ENCODE results near the gene FIGN.

FIGN gene

GRCh38 chr2:163662141-163662780, 73.5 kb downstream of the FIGN start:
- no peak for DNase-seq (ENCODE audit: low read depth)

GRCh38 chr2:163659224-163659623, 76.6 kb downstream of the FIGN start:
- no peak for DNase-seq (ENCODE audit: low read depth)

GRCh38 chr2:163658556-163658955, 77.3 kb downstream of the FIGN start:
- DNase-seq (ENCODE audit: low read depth) = no peak

- DNase-seq (ENCODE audit: low read depth) = no peak
Measured at GRCh38 chr2:163657281-163657656, 78.5 kb downstream of the FIGN start.

- DNase-seq (ENCODE audit: low read depth) = no peak
Measured at GRCh38 chr2:163656622-163657280, 79.1 kb downstream of the FIGN start.

- no peak for DNase-seq (ENCODE audit: low read depth)
Measured at GRCh38 chr2:163655667-163656066, 80.1 kb downstream of the FIGN start.

- DNase-seq (ENCODE audit: low read depth) = no peak
Measured at GRCh38 chr2:163652751-163653150, 83.1 kb downstream of the FIGN start.

- DNase-seq (ENCODE audit: low read depth) = no peak
Measured at GRCh38 chr2:163649080-163649479, 86.7 kb downstream of the FIGN start.

- DNase-seq (ENCODE audit: low read depth) = no peak
Measured at GRCh38 chr2:163647300-163647699, 88.5 kb downstream of the FIGN start.

GRCh38 chr2:163646687-163647086, 89.1 kb downstream of the FIGN start:
- DNase-seq (ENCODE audit: low read depth) = no peak

- no peak for DNase-seq (ENCODE audit: low read depth)
Measured at GRCh38 chr2:163644238-163644637, 91.6 kb downstream of the FIGN start.

GRCh38 chr2:163641986-163642385, 93.8 kb downstream of the FIGN start:
- DNase-seq (ENCODE audit: low read depth) = no peak

- no peak for DNase-seq (ENCODE audit: low read depth)
Measured at GRCh38 chr2:163640542-163641193, 95.1 kb downstream of the FIGN start.

GRCh38 chr2:163637871-163638270, 97.9 kb downstream of the FIGN start:
- no peak for DNase-seq (ENCODE audit: low read depth)

- DNase-seq (ENCODE audit: low read depth) = no peak
Measured at GRCh38 chr2:163633291-163633690, 102.5 kb downstream of the FIGN start.

GRCh38 chr2:163630836-163631235, 105.0 kb downstream of the FIGN start:
- no peak for DNase-seq (ENCODE audit: low read depth)

- no peak for DNase-seq (ENCODE audit: low read depth)
Measured at GRCh38 chr2:163626639-163627109, 109.1 kb downstream of the FIGN start.

GRCh38 chr2:163626208-163626607, 109.6 kb downstream of the FIGN start:
- no peak for DNase-seq (ENCODE audit: low read depth)

GRCh38 chr2:163625632-163626031, 110.2 kb downstream of the FIGN start:
- DNase-seq (ENCODE audit: low read depth) = no peak

GRCh38 chr2:163621445-163622004, 114.3 kb downstream of the FIGN start:
- no peak for DNase-seq (ENCODE audit: low read depth)

- no peak for DNase-seq (ENCODE audit: low read depth)
Measured at GRCh38 chr2:163617517-163617916, 118.3 kb downstream of the FIGN start.

GRCh38 chr2:163613266-163613731, 122.5 kb downstream of the FIGN start:
- DNase-seq (ENCODE audit: low read depth) = no peak

- no peak for DNase-seq (ENCODE audit: low read depth)
Measured at GRCh38 chr2:163612332-163612731, 123.5 kb downstream of the FIGN start.
